HepG2 (cell line): Measurements from ENCODE around the gene MRPL27. TPM values are rescaled to one million over a fixed set of nuclear protein-coding genes. Genes with fewer than 3 reads are reported as not detected.
A peak's percentile ranks its signal among the peaks of the same experiment; 100 is the strongest.

Experiments
- ARNT2 ChIP-seq: sonication (generic); formaldehyde crosslinking; IDR thresholded peaks from 2 replicates; pipeline ENCODE4 v1.8.0; 2022; ENCODE audit warnings: mild to moderate bottlenecking, low read depth, missing genetic modification reagents, moderate library complexity
- DNMT1 ChIP-seq: sonication (generic); formaldehyde crosslinking; IDR thresholded peaks from 2 replicates; pipeline ENCODE4 v1.5.1; 2020; ENCODE audit warnings: mild to moderate bottlenecking, missing genetic modification reagents
- ELK4 ChIP-seq: sonication (generic); formaldehyde crosslinking; IDR thresholded peaks from 2 replicates; pipeline ENCODE4 v1.9.0; 2021; ENCODE audit warnings: missing genetic modification reagents, borderline replicate concordance
- ETV6 ChIP-seq: sonication (generic); formaldehyde crosslinking; conservative IDR thresholded peaks from 2 replicates; pipeline ENCODE4 v1.4.0; 2020; ENCODE audit warnings: missing genetic modification reagents
- GABPA ChIP-seq, 2 experiments: IDR thresholded peaks; 2 replicates each; pipeline ENCODE4 v1.6.1; 2011 to 2016; ENCODE audit warnings: low read depth in 2 of 2, low read length in 1 of 2, missing biosample characterization in 1 of 2, missing genetic modification characterization in 1 of 2
- GATAD1 ChIP-seq: IDR thresholded peaks from 2 replicates; pipeline ENCODE4 v1.6.1; 2016; ENCODE audit warnings: missing genetic modification reagents, missing compliant biosample characterization
- GRHL1 ChIP-seq: sonication (generic); formaldehyde crosslinking; conservative IDR thresholded peaks from 2 replicates; pipeline ENCODE4 v1.8.0; 2022; ENCODE audit warnings: missing genetic modification reagents
- HNRNPH1 ChIP-seq: fragments of 200-400 bp; formaldehyde crosslinking; optimal IDR thresholded peaks from 2 replicates; pipeline ENCODE3; 2017; ENCODE audit warnings: mild to moderate bottlenecking, low read depth, low read length
- JUNB ChIP-seq: sonication (generic); formaldehyde crosslinking; IDR thresholded peaks from 2 replicates; pipeline ENCODE4 v1.8.0; 2022; ENCODE audit warnings: missing genetic modification reagents, mild to moderate bottlenecking, borderline replicate concordance
- KAT8 ChIP-seq: IDR thresholded peaks from 2 replicates; pipeline ENCODE4 v1.6.1; 2016; ENCODE audit warnings: missing genetic modification reagents, missing compliant biosample characterization
- MAX ChIP-seq: IDR thresholded peaks from 2 replicates; pipeline ENCODE4 v1.6.1; 2012; ENCODE audit warnings: inconsistent platforms
- MEIS1 ChIP-seq: sonication (generic); formaldehyde crosslinking; IDR thresholded peaks from 2 replicates; pipeline ENCODE4 v1.9.0; 2021; ENCODE audit warnings: mild to moderate bottlenecking, missing genetic modification reagents, moderate library complexity, borderline replicate concordance
- MTF1 ChIP-seq: sonication (generic); formaldehyde crosslinking; IDR thresholded peaks from 2 replicates; pipeline ENCODE4 v1.5.0; 2020; ENCODE audit warnings: missing genetic modification reagents
- NFYB ChIP-seq: sonication (generic); formaldehyde crosslinking; IDR thresholded peaks from 2 replicates; pipeline ENCODE4 v1.4.0; 2020; ENCODE audit warnings: missing genetic modification reagents
- NR2C2 ChIP-seq: sonication (generic); formaldehyde crosslinking; IDR thresholded peaks from 2 replicates; pipeline ENCODE4 v1.4.0; 2020; ENCODE audit warnings: missing genetic modification reagents, mild to moderate bottlenecking, moderate library complexity, borderline replicate concordance
- NR2F1 ChIP-seq, 2 experiments: fragments of 450-650 bp in 1 of 2; formaldehyde crosslinking in 1 of 2; IDR thresholded peaks; 2 replicates each; pipeline versions ENCODE4 v1.5.0 to v1.6.1; 2016 to 2020; ENCODE audit warnings: mild to moderate bottlenecking in 1 of 2, missing compliant biosample characterization in 1 of 2, missing genetic modification reagents in 1 of 2, moderate library complexity in 1 of 2
- PHF8 ChIP-seq: sonication (generic); formaldehyde crosslinking; IDR thresholded peaks from 2 replicates; pipeline ENCODE4 v1.5.0; 2020; ENCODE audit warnings: missing genetic modification reagents
- RFXAP ChIP-seq: sonication (generic); formaldehyde crosslinking; IDR thresholded peaks from 2 replicates; pipeline ENCODE4 v1.4.0; 2020; ENCODE audit warnings: missing genetic modification reagents, borderline replicate concordance
- SMARCC2 ChIP-seq: fragments of 450-650 bp; IDR thresholded peaks from 2 replicates; pipeline ENCODE4 v1.6.1; 2017; ENCODE audit warnings: antibody characterized with exemption, mild to moderate bottlenecking
- ZEB1 ChIP-seq: IDR thresholded peaks from 2 replicates; pipeline ENCODE4 v1.6.1; 2012; ENCODE audit warnings: mild to moderate bottlenecking, low read depth, inconsistent platforms; ENCODE audit not compliant: insufficient replicate concordance
- ZNF207 ChIP-seq: fragments of 450-650 bp; IDR thresholded peaks from 2 replicates; pipeline ENCODE4 v1.6.1; 2016; ENCODE audit warnings: antibody characterized with exemption, borderline replicate concordance
- ZNF232 ChIP-seq: sonication (generic); formaldehyde crosslinking; IDR thresholded peaks from 2 replicates; pipeline ENCODE4 v1.4.0; 2020; ENCODE audit warnings: missing genetic modification reagents, borderline replicate concordance
- ZNF562 ChIP-seq: sonication (generic); formaldehyde crosslinking; IDR thresholded peaks from 2 replicates; pipeline ENCODE4 v1.8.0; 2022; ENCODE audit warnings: missing genetic modification reagents, borderline replicate concordance
- ZNF597 ChIP-seq: sonication (generic); formaldehyde crosslinking; IDR thresholded peaks from 2 replicates; pipeline ENCODE4 v1.5.0; 2020; ENCODE audit warnings: missing genetic modification reagents
- ZSCAN29 ChIP-seq: sonication (generic); formaldehyde crosslinking; conservative IDR thresholded peaks from 2 replicates; pipeline ENCODE4 v1.4.0; 2020; ENCODE audit warnings: mild to moderate bottlenecking, missing genetic modification reagents
- polyA plus RNA-seq, 8 experiments: library from polyadenylated mRNA; depleted of rRNA in 3 of 8; stranded (reverse) in 7 of 8; unstranded in 1 of 8; fragments of >200 nt; fragmentation: Illumina TruSeq in 4 of 8; extraction: Trizol in 4 of 8; gene quantifications; 2 replicates each; pipeline versions ENCODE4 v1.2.1 to v1.2.3, GENCODE V29; 2011 to 2016; ENCODE audit warnings: low read depth in 4 of 8, missing spikeins in 1 of 8, mixed read lengths in 1 of 8; ENCODE audit not compliant: insufficient read depth in 1 of 8
- total RNA-seq, 5 experiments: library from RNA; depleted of rRNA; stranded (reverse); fragments of >200 nt; fragmentation: Illumina TruSeq; extraction: Trizol; gene quantifications; 2 replicates each; pipeline ENCODE4 v1.2.3, GENCODE V29; 2016; ENCODE audit warnings: low read depth in 1 of 5

The MRPL27 gene
- total and polyA plus RNA-seq, 2 of the 13 experiments (the other 11 are each of a cell fraction or from before 2014, with no cell fraction given), result 137 to 217 TPM

- TF ChIP-seq ELK4 (CRISPR knock-in tag) (no peak), PHF8 (peak; percentile 97), RFXAP (peak; percentile 74; the same call in 1 of the 2 replicates), ETV6 (no peak; the same call in 1 of the 2 replicates), ZEB1 (no peak), ZNF597 (no peak), ZNF232 (CRISPR knock-in tag) (peak; percentile 80), ZSCAN29 (CRISPR knock-in tag) (peak; percentile 81; the same call in 1 of the 2 replicates), NR2F1 (CRISPR knock-in tag; IDR thresholded peaks at IDR 0.05) (peak in 1 of 2 experiments; percentile 20; a peak in 1 of 4 replicates), GRHL1 (CRISPR knock-in tag) (no peak), ARNT2 (CRISPR knock-in tag) (peak; percentile 93), MAX (peak; percentile 96), MTF1 (CRISPR knock-in tag) (no peak), NFYB (CRISPR knock-in tag) (no peak), GABPA (IDR thresholded peaks at IDR 0.05; ENCODE audit: low read depth, low read length) (peak; percentile 98), GABPA (CRISPR knock-in tag; IDR thresholded peaks at IDR 0.05; ENCODE audit: low read depth) (peak; percentile 100), SMARCC2 (no peak), KAT8 (CRISPR knock-in tag) (peak; percentile 100), ZNF207 (peak; percentile 97; the same call in 1 of the 2 replicates), JUNB (CRISPR knock-in tag) (peak; percentile 78), ZNF562 (no peak; the same call in 1 of the 2 replicates), NR2C2 (peak; percentile 100), HNRNPH1 (peak; percentile 38), GATAD1 (CRISPR knock-in tag) (peak; percentile 99), DNMT1 (peak; percentile 75; the same call in 1 of the 2 replicates), MEIS1 (CRISPR knock-in tag) (peak; percentile 92)
These were observed at the start of gene MRPL27, which contains the start of gene EME1 (continued) for GRCh38 chr17:50372758-50373556.
